HepG2 (cell line): ENCODE measurements around the gene NSMCE3. TPM values are rescaled to one million over a fixed set of nuclear protein-coding genes. Genes with fewer than 3 reads are reported as not detected.

ENCODE experiments used
- DBP ChIP-seq: sonication (generic); formaldehyde crosslinking; IDR thresholded peaks from 2 replicates; pipeline ENCODE4 v1.4.0; 2020; ENCODE audit warnings: missing genetic modification reagents; ENCODE audit errors: not compliant biosample characterization
- GLMP ChIP-seq: sonication (generic); formaldehyde crosslinking; IDR thresholded peaks from 2 replicates; pipeline ENCODE4 v1.9.0; 2021; ENCODE audit warnings: missing genetic modification reagents, mild to moderate bottlenecking, borderline replicate concordance
- GMEB2 ChIP-seq: IDR thresholded peaks from 2 replicates; pipeline ENCODE4 v1.6.1; 2016; ENCODE audit warnings: missing biosample characterization, missing genetic modification reagents, low read depth
- ISX ChIP-seq: sonication (generic); formaldehyde crosslinking; conservative IDR thresholded peaks from 2 replicates; pipeline ENCODE4 v1.5.0; 2020; ENCODE audit warnings: missing genetic modification reagents
- MAFF ChIP-seq: IDR thresholded peaks from 2 replicates; pipeline ENCODE4 v1.6.1; 2011; ENCODE audit warnings: low read depth, low read length, improper control_type of control experiment
- MAX ChIP-seq: IDR thresholded peaks from 2 replicates; pipeline ENCODE4 v1.6.1; 2012; ENCODE audit warnings: inconsistent platforms
- NCOA1 ChIP-seq: sonication (generic); formaldehyde crosslinking; IDR thresholded peaks from 2 replicates; pipeline ENCODE4 v1.9.0; 2021; ENCODE audit warnings: missing genetic modification reagents
- PTBP1 ChIP-seq: fragments of 200-400 bp; formaldehyde crosslinking; IDR thresholded peaks from 2 replicates; pipeline ENCODE4 v1.6.1; 2018; ENCODE audit warnings: low read length, low read depth; ENCODE audit not compliant: poor library complexity, severe bottlenecking
- SMAD1 ChIP-seq: sonication (generic); formaldehyde crosslinking; IDR thresholded peaks from 2 replicates; pipeline ENCODE4 v1.4.0; 2020; ENCODE audit warnings: missing genetic modification reagents, low read depth, mild to moderate bottlenecking, borderline replicate concordance
- SPEN ChIP-seq: sonication (generic); formaldehyde crosslinking; IDR thresholded peaks from 2 replicates; pipeline ENCODE4 v1.5.1; 2020; ENCODE audit warnings: low read depth, mild to moderate bottlenecking, missing genetic modification reagents
- ZBED4 ChIP-seq: sonication (generic); formaldehyde crosslinking; IDR thresholded peaks from 2 replicates; pipeline ENCODE4 v1.4.0; 2020; ENCODE audit warnings: missing genetic modification reagents, borderline replicate concordance
- ZFP36L1 ChIP-seq: sonication (generic); formaldehyde crosslinking; IDR thresholded peaks from 2 replicates; pipeline ENCODE4 v1.8.0; 2022; ENCODE audit warnings: mild to moderate bottlenecking, missing genetic modification reagents, moderate library complexity
- ZFP91 ChIP-seq: sonication (generic); formaldehyde crosslinking; IDR thresholded peaks from 2 replicates; pipeline ENCODE4 v1.9.0; 2022; ENCODE audit warnings: missing genetic modification reagents, mild to moderate bottlenecking, borderline replicate concordance
- ZNF800 ChIP-seq: sonication (generic); formaldehyde crosslinking; IDR thresholded peaks from 2 replicates; pipeline ENCODE4 v1.4.0; 2020; ENCODE audit warnings: missing genetic modification reagents
- ZSCAN21 ChIP-seq: sonication (generic); formaldehyde crosslinking; IDR thresholded peaks from 2 replicates; pipeline ENCODE4 v1.8.0; 2022; ENCODE audit warnings: mild to moderate bottlenecking, missing genetic modification reagents, moderate library complexity, borderline replicate concordance
- polyA plus RNA-seq, 8 experiments: library from polyadenylated mRNA; depleted of rRNA in 3 of 8; stranded (reverse) in 7 of 8; unstranded in 1 of 8; fragments of >200 nt; fragmentation: Illumina TruSeq in 4 of 8; extraction: Trizol in 4 of 8; gene quantifications; 2 replicates each; pipeline versions ENCODE4 v1.2.1 to v1.2.3, GENCODE V29; 2011 to 2016; ENCODE audit warnings: low read depth in 4 of 8, missing spikeins in 1 of 8, mixed read lengths in 1 of 8; ENCODE audit not compliant: insufficient read depth in 1 of 8
- total RNA-seq, 5 experiments: library from RNA; depleted of rRNA; stranded (reverse); fragments of >200 nt; fragmentation: Illumina TruSeq; extraction: Trizol; gene quantifications; 2 replicates each; pipeline ENCODE4 v1.2.3, GENCODE V29; 2016; ENCODE audit warnings: low read depth in 1 of 5

The NSMCE3 gene
- total and polyA plus RNA-seq, 2 of the 13 experiments (the other 11 are each of a cell fraction or from before 2014, with no cell fraction given), result 3.0 to 3.7 TPM

GRCh38 chr15:29269485-29270168, at the start of gene NSMCE3 (continued):
- TF ChIP-seq NCOA1 (CRISPR knock-in tag) (no peak), ZFP91 (CRISPR knock-in tag) (peak; percentile 49; the same call in 1 of the 2 replicates), ZSCAN21 (peak; percentile 42; the same call in 1 of the 2 replicates), ZBED4 (CRISPR knock-in tag) (peak; percentile 88; the same call in 1 of the 2 replicates), GMEB2 (CRISPR knock-in tag) (peak; percentile 92), MAX (peak; percentile 54), GLMP (no peak), SPEN (CRISPR knock-in tag) (peak; percentile 84), ZNF800 (CRISPR knock-in tag) (peak; percentile 53; the same call in 1 of the 2 replicates), ISX (CRISPR knock-in tag) (peak; percentile 39; the same call in 1 of the 2 replicates), ZFP36L1 (no peak), PTBP1 (no peak), DBP (CRISPR knock-in tag) (no peak), SMAD1 (CRISPR knock-in tag) (no peak), MAFF (no peak)
